Measurements from ENCODE around the gene PIEZO1. TPM values are rescaled to one million over a fixed set of nuclear protein-coding genes. Genes with fewer than 3 reads are reported as not detected.

Gene PIEZO1
- total RNA-seq, 1 donor from 2014 or later = 230 TPM

DNA sequence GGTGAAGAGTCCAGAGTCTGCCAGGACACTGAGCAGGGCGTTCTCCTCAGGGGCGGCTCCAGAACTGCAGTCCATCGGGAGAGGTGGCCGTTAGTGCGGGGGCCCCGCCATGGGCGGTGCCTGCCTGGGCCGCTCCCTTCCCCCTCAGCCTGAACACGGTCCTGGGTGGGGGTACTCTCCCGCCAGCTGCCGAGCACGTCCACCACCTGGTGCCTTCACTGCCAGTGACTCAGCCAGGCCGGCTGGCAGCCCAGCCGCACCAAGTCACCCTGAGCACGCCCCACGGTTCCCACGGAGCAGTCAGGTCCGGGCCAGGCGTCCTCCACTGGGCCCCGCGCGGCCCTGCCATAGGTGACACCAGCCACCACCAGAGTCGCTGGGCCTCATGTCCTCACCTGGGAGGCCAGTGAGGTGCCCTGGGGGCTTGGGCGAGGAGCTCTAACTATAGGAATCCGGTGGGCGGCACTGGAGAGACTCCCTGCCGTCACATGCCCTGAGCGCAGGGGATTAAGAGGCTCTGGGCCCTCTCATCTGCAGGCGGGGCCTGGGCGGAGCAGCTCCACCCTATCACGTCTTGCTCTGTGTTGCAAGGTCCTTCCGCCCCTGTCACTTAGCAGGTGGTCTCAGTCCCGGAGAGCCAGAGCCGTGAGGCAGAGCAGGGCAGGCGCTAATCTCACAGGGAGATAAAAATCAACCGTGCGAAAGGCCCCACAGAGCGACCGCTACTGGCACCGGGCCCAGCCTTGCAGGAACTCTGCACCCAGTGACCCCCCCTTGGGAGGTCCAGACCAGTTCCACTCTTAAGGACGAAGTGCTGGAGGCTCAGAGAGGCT lies 14.3 kb downstream of the PIEZO1 start:
- intact Hi-C loops (cut with micrococcal nuclease) = no loop called here

DNA sequence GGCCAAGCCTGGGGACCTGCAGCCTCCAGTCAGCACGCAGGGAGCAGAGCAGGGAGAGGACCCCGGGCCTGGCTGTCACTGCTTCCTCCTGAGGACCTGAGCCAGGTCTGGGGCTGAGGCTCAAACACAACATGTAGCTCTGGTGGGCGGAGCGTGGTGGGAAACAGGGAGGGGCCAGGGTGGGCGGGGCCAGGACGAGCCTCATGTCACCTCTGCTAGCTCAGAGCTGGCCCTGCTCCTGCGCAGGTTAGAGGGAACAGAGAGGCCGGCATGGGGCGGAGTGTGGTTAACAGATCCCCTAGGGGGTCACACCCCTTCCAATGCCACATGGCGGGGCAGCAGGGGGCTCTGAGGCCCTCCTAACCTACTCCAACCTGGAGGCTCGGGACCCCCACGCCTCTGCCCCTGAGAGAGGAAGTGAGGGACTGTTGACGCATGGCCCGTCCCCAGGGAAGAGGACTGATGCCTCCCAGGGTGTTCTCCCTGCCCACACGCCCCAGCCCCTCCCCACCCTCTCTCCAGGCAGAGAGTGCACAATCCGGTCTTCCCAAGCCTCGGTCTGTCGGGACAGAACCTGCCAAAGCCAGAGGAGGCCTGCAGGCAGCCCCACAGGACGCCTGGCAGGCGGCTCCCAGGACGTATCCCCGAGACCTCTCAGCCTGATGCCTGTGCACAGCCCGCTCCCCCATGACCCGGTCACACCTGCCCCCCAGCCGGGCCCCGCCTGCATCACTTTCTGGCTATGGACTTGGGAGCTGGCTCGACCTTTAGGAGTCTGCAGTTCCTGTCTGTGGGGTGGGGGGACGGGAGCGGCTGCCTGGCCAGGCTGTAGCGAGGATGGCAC lies 15.2 kb downstream of the PIEZO1 start:
- intact Hi-C loops (cut with micrococcal nuclease) = loop anchor here (1.0 kb wide), 1 partner anchor 25 kb away; no protein-coding TSS in a partner anchor

DNA sequence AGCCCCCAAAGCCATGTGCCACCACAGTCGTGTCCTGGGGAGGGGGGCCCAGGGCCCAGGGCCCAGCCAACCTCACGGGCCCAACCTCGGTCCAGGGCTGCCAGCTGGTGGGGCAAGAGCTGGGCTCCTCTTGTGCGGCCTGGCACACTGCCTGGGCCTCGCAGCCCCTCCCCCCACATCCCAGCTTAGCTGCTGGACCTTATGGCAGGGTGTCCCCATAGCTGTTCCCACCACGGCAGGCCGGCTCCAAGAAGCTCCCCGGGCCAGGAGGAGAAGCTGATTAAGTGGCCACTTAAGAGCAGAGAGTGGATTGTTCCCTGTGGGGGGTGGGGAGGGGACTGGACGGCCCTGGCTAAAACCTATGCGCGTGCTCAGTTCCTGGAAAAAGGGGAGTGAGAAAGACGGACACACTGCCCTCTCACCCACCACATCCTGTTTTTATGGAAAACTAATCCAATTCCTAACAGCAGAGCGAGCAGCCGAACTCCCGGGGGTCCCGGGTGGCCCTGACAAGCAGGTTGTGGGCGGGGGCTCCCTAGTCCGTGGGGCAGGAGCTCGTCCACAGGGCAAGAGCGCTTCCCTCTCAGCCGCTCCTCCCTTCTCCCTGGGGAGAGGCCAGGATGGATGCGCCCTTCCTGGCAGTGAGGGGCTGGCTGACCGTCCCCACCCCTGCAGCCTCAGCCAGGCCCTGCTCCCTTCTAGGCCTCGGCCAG lies 16.8 kb downstream of the PIEZO1 start:
- intact Hi-C loops (cut with micrococcal nuclease) = no loop called here

- intact Hi-C loops (cut with micrococcal nuclease) = no loop called here
Observed at GRCh38 chr16:88767546-88768070, 17.4 kb downstream of the PIEZO1 start.

DNA sequence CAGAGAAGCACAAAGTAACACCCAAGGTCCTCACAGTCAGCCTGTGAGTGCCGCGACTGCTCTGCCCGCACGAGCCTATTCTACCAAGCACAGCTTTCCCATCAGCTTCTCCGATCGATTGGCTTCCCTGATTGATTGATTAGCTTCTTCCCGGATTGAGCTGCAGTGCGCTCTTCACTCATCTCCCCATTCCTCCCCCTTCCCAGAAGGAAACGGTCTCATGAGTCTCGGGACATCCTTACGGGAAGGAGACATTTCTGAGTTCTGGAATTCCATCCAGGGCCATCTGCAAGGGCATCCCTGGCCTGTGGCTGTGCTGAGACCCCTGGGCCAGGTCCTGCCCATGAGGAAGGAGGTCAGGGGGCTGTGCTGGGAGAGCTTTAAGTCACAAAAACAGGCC lies 18.0 kb downstream of the PIEZO1 start:
- intact Hi-C loops (cut with micrococcal nuclease) = no loop called here

- intact Hi-C loops (cut with micrococcal nuclease) = no loop called here
Observed at GRCh38 chr16:88764913-88765349, 20.1 kb downstream of the PIEZO1 start.

DNA sequence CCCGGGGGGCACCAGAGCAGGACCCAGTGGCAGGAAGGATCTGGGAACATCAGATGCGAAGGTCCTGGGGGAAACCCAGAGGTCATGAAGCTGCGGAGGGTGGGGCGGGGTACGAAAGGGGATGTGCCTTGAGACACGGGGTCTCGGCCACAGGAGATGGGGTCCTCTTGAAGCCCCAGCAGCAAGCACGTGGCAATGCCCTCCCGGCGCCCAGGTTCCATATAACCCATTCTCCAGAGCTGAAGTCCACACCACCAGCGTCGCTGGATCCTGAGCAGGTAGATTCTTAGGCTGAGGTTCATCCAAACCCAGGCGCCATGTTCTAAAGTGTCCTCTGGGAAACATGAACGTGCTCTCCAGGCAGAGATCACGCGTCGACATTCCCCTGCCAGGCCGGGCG lies 20.9 kb downstream of the PIEZO1 start:
- intact Hi-C loops (cut with micrococcal nuclease) = no loop called here

- intact Hi-C loops (cut with micrococcal nuclease) = no loop called here
Observed at GRCh38 chr16:88763502-88764053, 21.4 kb downstream of the PIEZO1 start.

GRCh38 chr16:88762941-88763340 lies 22.1 kb downstream of the PIEZO1 start:
- intact Hi-C loops (cut with micrococcal nuclease) = no loop called here

- intact Hi-C loops (cut with micrococcal nuclease) = no loop called here
Observed at GRCh38 chr16:88762258-88762870, 22.7 kb downstream of the PIEZO1 start.

DNA sequence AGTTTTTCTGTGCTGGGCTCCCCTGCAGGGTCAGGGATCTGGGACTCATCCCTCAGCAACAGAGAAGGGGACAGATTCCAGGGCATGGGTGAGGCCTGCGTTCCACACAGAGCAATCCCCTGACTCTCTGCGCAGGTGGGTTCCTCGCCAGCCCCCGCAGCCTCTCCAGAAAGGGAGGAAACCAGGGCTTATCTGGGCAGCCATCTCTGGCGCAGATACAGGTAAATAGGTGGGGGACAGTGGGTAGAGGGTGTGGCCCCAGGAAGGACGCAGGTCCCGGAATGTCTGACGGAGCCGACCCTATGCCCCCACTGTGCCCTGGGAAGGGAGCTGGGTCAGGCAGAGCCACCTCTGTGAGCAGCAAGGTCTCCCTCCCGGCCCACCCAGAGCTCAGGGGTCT lies 23.2 kb downstream of the PIEZO1 start:
- intact Hi-C loops (cut with micrococcal nuclease) = no loop called here

GRCh38 chr16:88761143-88761534 lies 23.9 kb downstream of the PIEZO1 start:
- intact Hi-C loops (cut with micrococcal nuclease) = no loop called here

DNA sequence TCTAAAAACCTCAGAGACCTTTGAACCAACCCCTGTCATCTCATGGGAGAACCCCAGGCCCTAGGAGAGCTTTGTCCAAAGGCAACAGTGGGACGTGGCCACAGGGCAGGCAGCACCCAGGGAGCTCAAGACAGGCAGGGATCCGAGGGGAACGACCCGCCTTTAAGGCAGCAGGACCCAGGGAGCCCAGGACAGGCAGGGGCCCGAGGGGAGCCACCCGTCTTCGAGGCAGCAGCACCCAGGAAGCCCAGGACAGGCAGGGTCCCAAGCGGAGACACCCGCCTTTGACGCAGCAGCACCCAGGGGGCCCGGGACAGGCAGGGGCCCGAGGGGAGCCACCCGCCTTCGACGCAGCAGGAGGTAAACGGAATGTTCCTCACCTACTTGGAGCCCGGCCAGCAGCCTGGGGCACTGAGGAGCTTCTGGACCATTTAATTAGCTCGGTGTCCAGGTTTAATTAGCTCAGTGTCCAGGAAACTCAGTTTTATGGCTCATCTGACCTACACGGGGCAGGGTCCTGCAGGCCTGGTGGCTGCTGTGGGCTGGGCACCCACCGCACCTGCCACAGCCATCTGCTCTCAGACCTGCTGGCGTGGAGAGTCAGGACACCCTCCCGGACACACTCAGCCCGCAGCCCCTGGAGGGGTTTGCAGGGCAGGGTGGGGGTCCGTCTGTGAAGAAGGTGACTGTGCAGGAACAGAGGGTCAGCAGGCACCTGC lies 24.4 kb downstream of the PIEZO1 start:
- intact Hi-C loops (cut with micrococcal nuclease) = no loop called here

- intact Hi-C loops (cut with micrococcal nuclease) = no loop called here
Observed at GRCh38 chr16:88759976-88760350, 25.1 kb downstream of the PIEZO1 start.

GRCh38 chr16:88759245-88759975 lies 25.6 kb downstream of the PIEZO1 start:
- intact Hi-C loops (cut with micrococcal nuclease) = no loop called here

DNA sequence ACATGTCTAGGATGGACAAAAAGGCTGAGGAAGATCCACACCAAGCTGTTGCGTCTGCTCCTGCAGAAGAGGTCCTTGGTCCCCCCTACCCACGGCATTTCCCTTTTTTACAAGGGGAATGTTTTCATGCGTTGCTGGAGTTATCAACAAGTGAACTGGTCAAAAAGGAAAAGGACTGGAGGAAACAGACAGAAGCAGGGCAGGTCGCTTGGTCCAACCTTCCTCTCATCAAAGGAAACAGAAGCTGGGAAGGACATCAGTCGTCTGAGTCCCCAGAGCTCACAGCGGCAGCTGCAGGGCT lies 26.1 kb downstream of the PIEZO1 start:
- intact Hi-C loops (cut with micrococcal nuclease) = no loop called here

GRCh38 chr16:88758227-88758943 lies 26.6 kb downstream of the PIEZO1 start:
- intact Hi-C loops (cut with micrococcal nuclease) = no loop called here

DNA sequence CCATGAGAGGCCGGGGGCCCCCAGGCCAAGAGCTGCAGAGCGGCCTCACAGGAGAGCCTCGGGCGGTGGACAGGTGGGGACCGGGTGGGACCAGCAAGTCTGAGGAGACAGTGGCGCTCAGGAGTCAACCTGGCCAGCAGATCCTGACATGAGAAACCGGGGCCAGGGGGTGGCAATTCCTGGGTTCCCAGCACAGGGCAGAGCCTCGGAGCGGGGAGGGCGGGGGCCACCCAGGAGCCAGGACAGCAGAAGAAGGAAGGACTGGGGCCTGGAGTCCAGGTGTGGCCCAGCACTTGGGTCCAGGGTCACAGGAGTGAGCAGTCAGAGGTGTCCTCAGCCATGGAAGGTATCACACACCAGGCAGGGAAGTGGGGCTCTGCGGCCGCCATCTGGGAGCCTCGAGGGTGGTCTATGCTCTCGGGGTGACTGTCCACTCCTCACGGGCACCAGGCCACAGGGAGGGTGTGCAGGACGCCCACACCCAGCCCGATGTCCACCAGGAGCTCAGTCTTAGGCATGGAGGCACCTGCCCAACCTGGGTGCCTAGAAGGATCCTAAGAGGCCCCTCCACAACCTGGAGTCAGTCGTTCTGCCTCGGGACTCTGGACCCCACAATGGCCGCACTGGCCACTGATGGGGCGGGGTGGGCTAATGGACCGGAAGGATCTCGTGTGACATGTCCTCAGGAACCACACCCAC lies 29.1 kb downstream of the PIEZO1 start:
- intact Hi-C loops (cut with micrococcal nuclease) = no loop called here
